Activated CD8-positive, alpha-beta memory T cell treated with anti-CD3 and anti-CD28 coated beads, Interleukin-2, amount 50 U/mL, for 1 hour (primary cell): Measurements from ENCODE around the gene MRPL4.
A peak's percentile ranks its signal among the peaks of the same experiment; 100 is the strongest.
"Not testable (repeated sequence)": the region's sequence is repeated elsewhere in the genome, so short reads cannot be mapped to it uniquely, and the experiment has no call there.

Experiments
- DNase-seq: peaks from one replicate; pipeline ENCODE4 v3.0.0-alpha.2; 2020; ENCODE audit errors: extremely low read depth

The MRPL4 gene

GRCh38 chr19:10230173-10230860, 21.7 kb upstream of the MRPL4 start:
- no peak for DNase-seq

- DNase-seq: no peak
Observed at GRCh38 chr19:10230861-10231611, 21.0 kb upstream of the MRPL4 start, which contains the start of gene S1PR2. Gene S1PR2, minus strand, starts transcription at chr19:10231331. Its CDS starts 6,426 bp downstream, at chr19:10224905.

GRCh38 chr19:10231612-10232228, 20.3 kb upstream of the MRPL4 start:
- no peak for DNase-seq

GRCh38 chr19:10233946-10234345, 18.1 kb upstream of the MRPL4 start:
- no peak for DNase-seq

GRCh38 chr19:10235003-10235402, 17.0 kb upstream of the MRPL4 start:
- DNase-seq: no peak

GRCh38 chr19:10235409-10235808, 16.6 kb upstream of the MRPL4 start:
- DNase-seq: not testable (repeated sequence)

- no peak for DNase-seq
Observed at GRCh38 chr19:10237702-10238101, 14.3 kb upstream of the MRPL4 start.

- no peak for DNase-seq
Observed at GRCh38 chr19:10238172-10238783, 13.7 kb upstream of the MRPL4 start.

GRCh38 chr19:10241826-10242449, 10.1 kb upstream of the MRPL4 start:
- not testable (repeated sequence) for DNase-seq

GRCh38 chr19:10243606-10244005, 8.4 kb upstream of the MRPL4 start:
- no peak for DNase-seq

- DNase-seq: no peak
Observed at GRCh38 chr19:10245189-10245939, 6.7 kb upstream of the MRPL4 start.

GRCh38 chr19:10246511-10246910, 5.5 kb upstream of the MRPL4 start:
- no peak for DNase-seq

- no peak for DNase-seq
Observed at GRCh38 chr19:10252707-10253106, 693 bp downstream of the MRPL4 start.

- DNase-seq: no peak
Observed at GRCh38 chr19:10254244-10254643, 2.2 kb downstream of the MRPL4 start.

- DNase-seq: no peak
Observed at GRCh38 chr19:10255358-10255757, 3.3 kb downstream of the MRPL4 start.

- DNase-seq: no peak
Observed at GRCh38 chr19:10256551-10256950, 4.5 kb downstream of the MRPL4 start.

GRCh38 chr19:10256970-10257615, 5.1 kb downstream of the MRPL4 start:
- DNase-seq: no peak

GRCh38 chr19:10258080-10258710, 6.2 kb downstream of the MRPL4 start:
- DNase-seq: no peak

GRCh38 chr19:10259162-10259905, 7.3 kb downstream of the MRPL4 start:
- peak; percentile 60 for DNase-seq
